ENCODE data around the gene SASH1. TPM values are rescaled to one million over a fixed set of nuclear protein-coding genes. Genes with fewer than 3 reads are reported as not detected.

Gene SASH1
- total RNA-seq, 1 donor from 2014 or later, result 86.4 TPM

DNA sequence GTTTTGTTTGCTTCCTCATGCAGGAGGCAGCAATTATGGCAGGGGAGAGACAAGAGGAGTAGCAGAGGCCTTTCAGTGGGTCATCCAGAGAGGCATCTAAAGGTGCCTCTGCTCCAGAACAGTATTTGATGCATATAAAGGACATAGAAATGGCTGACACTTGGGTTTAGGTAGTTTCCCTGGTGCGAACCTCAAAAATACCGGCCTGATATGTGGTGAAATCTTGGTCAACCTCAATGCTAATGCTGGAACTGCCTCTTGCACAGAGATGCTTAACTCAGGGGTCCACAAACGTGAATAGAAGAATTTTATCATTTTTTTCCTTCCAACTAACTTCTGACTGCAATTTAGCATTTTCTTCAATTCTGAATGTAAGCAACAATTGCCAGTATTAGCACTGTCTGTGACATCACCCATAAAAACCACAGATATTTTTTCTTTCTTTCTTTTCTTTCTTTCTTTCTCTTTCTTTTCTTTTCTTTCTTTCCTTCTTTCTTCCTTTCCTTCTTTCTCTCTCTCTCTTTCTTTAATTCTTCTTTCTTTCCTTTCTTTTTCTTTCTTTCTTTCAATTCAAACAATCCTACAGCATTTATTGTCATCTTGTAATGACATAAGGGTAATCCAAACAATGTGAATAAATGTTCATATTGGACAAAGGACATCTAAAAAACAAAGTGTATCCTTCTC lies 224.2 kb downstream of the SASH1 start:
- H3K27ac ChIP-seq, result no peak overlapping the region
- no peaks in the 10 kb centered on the region for H3K36me3 ChIP-seq
- H3K27me3 ChIP-seq, result no peaks in the 10 kb centered on the region
- no peak for DNase-seq (ENCODE audit: extremely low spot score in 2 of 2)
- intact Hi-C loops (cut with DNase I), result no loop called here
- no peaks in the 10 kb centered on the region for H3K9me3 ChIP-seq
- H3K4me3 ChIP-seq, result no peak overlapping the region
- H3K4me1 ChIP-seq, result no peaks in the 10 kb centered on the region
- TF ChIP-seq POLR2A (IDR thresholded peaks at IDR 0.05) (no peak), POLR2AphosphoS5 (IDR thresholded peaks at IDR 0.05; ENCODE audit: insufficient read depth in 1 of 2, low read depth in 1 of 2) (no peak)
- TF ChIP-seq, protein P1, sequence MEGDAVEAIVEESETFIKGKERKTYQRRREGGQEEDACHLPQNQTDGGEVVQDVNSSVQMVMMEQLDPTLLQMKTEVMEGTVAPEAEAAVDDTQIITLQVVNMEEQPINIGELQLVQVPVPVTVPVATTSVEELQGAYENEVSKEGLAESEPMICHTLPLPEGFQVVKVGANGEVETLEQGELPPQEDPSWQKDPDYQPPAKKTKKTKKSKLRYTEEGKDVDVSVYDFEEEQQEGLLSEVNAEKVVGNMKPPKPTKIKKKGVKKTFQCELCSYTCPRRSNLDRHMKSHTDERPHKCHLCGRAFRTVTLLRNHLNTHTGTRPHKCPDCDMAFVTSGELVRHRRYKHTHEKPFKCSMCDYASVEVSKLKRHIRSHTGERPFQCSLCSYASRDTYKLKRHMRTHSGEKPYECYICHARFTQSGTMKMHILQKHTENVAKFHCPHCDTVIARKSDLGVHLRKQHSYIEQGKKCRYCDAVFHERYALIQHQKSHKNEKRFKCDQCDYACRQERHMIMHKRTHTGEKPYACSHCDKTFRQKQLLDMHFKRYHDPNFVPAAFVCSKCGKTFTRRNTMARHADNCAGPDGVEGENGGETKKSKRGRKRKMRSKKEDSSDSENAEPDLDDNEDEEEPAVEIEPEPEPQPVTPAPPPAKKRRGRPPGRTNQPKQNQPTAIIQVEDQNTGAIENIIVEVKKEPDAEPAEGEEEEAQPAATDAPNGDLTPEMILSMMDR (IDR thresholded peaks at IDR 0.05), result no peak

DNA sequence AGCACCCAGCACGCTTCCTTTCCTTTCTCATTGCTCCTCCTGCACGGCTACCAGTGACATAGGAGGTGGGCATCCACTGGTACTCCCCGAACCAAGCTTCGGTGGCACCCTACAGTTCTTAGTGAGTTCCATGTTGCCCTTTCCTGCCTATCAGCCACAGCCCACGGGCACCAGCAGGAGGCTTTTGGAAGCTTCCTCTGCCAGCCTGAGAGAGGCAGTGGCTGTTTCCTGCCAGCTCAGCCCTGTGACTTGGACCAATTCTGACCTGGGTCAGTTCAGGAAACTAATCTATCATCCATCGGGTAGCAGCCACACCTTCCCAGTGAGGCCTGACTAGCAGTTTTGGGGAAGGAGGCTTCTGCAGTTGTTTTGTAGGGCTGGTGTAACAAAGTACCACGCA lies 227.8 kb downstream of the SASH1 start:
- intact Hi-C loops (cut with DNase I), result loop anchor here (10.0 kb wide), 1 partner anchor 404 kb away; no protein-coding TSS in a partner anchor
- no peak for DNase-seq (ENCODE audit: extremely low spot score in 2 of 2)
- H3K4me1 ChIP-seq, result no peaks in the 10 kb centered on the region
- H3K36me3 ChIP-seq, result no peaks in the 10 kb centered on the region
- no peaks in the 10 kb centered on the region for H3K9me3 ChIP-seq
- H3K27me3 ChIP-seq, result no peaks in the 10 kb centered on the region
- no peak overlapping the region for H3K27ac ChIP-seq
- TF ChIP-seq, protein P1 (IDR thresholded peaks at IDR 0.05), result no peak
- no peak overlapping the region for H3K4me3 ChIP-seq

DNA sequence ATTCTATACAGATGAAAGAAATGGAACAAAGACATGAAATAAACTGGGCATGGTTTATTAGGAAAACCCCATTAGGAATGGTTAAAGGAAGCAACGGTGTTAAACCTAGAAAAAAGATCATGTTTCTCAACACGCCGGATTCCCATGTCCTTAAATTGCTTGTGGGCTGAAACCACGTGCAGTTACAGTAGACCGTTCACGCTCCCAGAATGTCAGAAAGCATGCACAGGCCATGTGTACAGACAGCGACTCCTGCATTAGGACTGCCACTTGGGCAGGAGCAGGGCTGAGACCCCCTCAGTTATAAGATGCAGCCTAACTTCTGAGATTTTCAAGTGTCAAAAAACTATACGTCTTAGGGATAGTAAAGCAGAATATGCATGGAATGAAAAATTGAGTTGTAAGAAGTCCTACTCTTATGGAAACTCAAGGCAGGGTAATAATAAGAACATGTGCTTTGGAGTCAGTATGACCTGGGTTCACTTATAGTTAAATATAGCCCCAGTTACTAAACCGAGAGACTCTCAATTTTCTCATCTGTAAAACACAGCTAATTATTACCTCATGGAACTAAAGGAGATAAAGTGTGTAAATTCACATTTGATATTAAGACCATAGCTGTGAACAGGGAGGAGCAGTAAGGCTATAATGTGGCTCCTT lies 230.2 kb downstream of the SASH1 start:
- no peaks in the 10 kb centered on the region for H3K4me1 ChIP-seq
- no peaks in the 10 kb centered on the region for H3K36me3 ChIP-seq
- no peak overlapping the region for H3K27ac ChIP-seq
- no peak overlapping the region for H3K4me3 ChIP-seq
- DNase-seq (ENCODE audit: extremely low spot score in 2 of 2), result no peak
- no peaks in the 10 kb centered on the region for H3K9me3 ChIP-seq
- TF ChIP-seq, protein P1 (IDR thresholded peaks at IDR 0.05), result no peak
- no peak for TF ChIP-seq POLR2AphosphoS5 (IDR thresholded peaks at IDR 0.05; ENCODE audit: insufficient read depth in 1 of 2, low read depth in 1 of 2)
- TF ChIP-seq POLR2A (IDR thresholded peaks at IDR 0.05), result no peak
- intact Hi-C loops (cut with DNase I), result loop anchor here (10.0 kb wide), 1 partner anchor 402 kb away; no protein-coding TSS in a partner anchor
- no peaks in the 10 kb centered on the region for H3K27me3 ChIP-seq

DNA sequence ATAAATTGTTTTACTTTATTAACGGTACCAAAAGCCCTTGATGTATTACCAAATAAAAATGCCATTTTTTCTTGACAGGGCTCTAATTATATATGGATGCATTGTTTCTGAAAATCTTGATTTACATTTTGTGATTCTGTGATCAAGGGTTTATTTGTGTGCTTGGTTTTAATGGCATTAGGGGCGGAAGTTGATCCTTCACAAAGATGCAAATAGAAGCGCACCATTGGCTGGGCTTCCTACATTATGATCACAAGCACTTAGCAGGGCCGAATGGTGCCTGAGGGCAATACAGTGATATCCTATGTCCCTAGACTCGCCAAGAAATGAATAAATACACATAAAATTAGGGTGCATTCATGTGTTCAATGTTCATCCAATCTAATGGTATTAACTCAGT lies 231.3 kb downstream of the SASH1 start:
- H3K4me3 ChIP-seq, result no peak overlapping the region
- H3K27ac ChIP-seq, result no peak overlapping the region
- H3K27me3 ChIP-seq, result no peaks in the 10 kb centered on the region
- no peaks in the 10 kb centered on the region for H3K36me3 ChIP-seq
- no peak for TF ChIP-seq POLR2A (IDR thresholded peaks at IDR 0.05)
- TF ChIP-seq, protein P1 (IDR thresholded peaks at IDR 0.05), result no peak
- no peak for TF ChIP-seq POLR2AphosphoS5 (IDR thresholded peaks at IDR 0.05; ENCODE audit: insufficient read depth in 1 of 2, low read depth in 1 of 2)
- no peaks in the 10 kb centered on the region for H3K4me1 ChIP-seq
- intact Hi-C loops (cut with DNase I), result loop anchor here (10.0 kb wide), 1 partner anchor 401 kb away; no protein-coding TSS in a partner anchor
- no peaks in the 10 kb centered on the region for H3K9me3 ChIP-seq
- no peak for DNase-seq (ENCODE audit: extremely low spot score in 2 of 2)
